Ectodermal cell (in vitro differentiated cells): ENCODE results near the gene ADARB2.
"Not testable (repeated sequence)": the region's sequence is repeated elsewhere in the genome, so short reads cannot be mapped to it uniquely, and the experiment has no call there.

ENCODE experiments used
- H3K27ac ChIP-seq: 2 replicates; pipeline ENCODE4 v1.7.0; 2013; ENCODE audit warnings: mild to moderate bottlenecking, low read depth, low read length; ENCODE audit not compliant: insufficient read depth, poor library complexity, severe bottlenecking
- H3K27me3 ChIP-seq: 2 replicates; pipeline ENCODE4 v1.7.0; 2013; ENCODE audit warnings: mild to moderate bottlenecking, low read length; ENCODE audit not compliant: insufficient read depth, control insufficient read depth, poor library complexity, severe bottlenecking
- H3K36me3 ChIP-seq: one replicate; pipeline ENCODE4 v1.7.0; 2013; ENCODE audit warnings: low read length; ENCODE audit not compliant: control insufficient read depth, insufficient read depth
- H3K4me1 ChIP-seq: one replicate; pipeline ENCODE4 v1.7.0; 2013; ENCODE audit warnings: low read length; ENCODE audit not compliant: control insufficient read depth, insufficient read depth
- H3K4me3 ChIP-seq: 2 replicates; pipeline ENCODE4 v1.7.0; 2013; ENCODE audit warnings: low read depth, low read length, control low read depth; ENCODE audit not compliant: insufficient read depth
- H3K9me3 ChIP-seq: 2 replicates; pipeline ENCODE4 v1.7.0; 2013; ENCODE audit warnings: mild to moderate bottlenecking, low read length, moderate library complexity; ENCODE audit not compliant: control insufficient read depth
- WGBS, 2 experiments: methylation state at CpG; one replicate each; pipeline ENCODE4 v1.1.7; 2013; ENCODE audit warnings: missing lambda C conversion rate in 2 of 2; 5-methylcytosine and 5-hydroxymethylcytosine counted together

Gene ADARB2

DNA sequence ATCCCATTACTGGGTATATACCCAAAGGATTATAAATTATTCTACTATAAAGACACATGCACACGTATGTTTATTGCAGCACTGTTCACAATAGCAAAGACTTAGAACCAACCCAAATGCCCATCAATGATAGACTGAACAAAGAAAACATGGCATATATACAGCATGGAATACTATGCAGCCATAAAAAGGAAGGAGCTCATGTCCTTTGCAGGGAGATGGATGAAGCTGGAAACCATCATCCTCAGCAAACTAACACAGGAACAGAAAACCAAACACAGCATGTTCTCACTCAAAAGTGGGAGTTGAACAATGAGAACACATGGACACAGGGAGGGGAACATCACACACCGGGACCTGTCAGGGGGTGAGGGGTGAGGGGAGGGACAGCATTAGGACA is 199.9 kb downstream of the ADARB2 start:
- not testable (repeated sequence) for H3K27ac ChIP-seq, H3K27me3 ChIP-seq, H3K9me3 ChIP-seq, H3K4me1 ChIP-seq, H3K4me3 ChIP-seq, H3K36me3 ChIP-seq
- 93 to 97% methylated on average over 1 of the region's 2 CpGs for WGBS, 2 experiments

DNA sequence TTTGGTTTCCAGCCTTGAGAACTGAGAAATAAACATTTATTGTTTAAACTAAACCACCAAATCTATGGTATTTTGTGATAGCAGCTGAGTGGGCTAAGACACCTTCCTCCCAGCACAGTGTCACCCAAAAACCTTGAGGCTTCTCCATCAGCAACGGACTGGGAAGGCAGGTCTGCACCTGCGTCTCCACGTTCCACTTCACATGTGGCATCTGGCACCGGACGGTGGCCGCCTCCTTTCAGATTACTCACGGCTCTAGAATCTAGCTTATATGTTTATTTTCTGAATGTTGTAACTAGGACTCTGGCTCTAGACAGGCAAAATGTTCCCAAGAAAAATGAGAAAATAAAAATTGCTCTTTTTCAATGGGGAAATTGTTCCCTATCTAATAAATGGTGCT is 201.0 kb downstream of the ADARB2 start:
- H3K36me3 ChIP-seq: no peaks in the 10 kb centered on the region
- H3K4me3 ChIP-seq: no peak overlapping the region
- H3K27ac ChIP-seq: no peak overlapping the region
- H3K27me3 ChIP-seq: no peaks in the 10 kb centered on the region
- no peaks in the 10 kb centered on the region for H3K9me3 ChIP-seq
- H3K4me1 ChIP-seq: no peaks in the 10 kb centered on the region
- 76 to 85% methylated on average over 7 of the region's 7 CpGs for WGBS, 2 experiments

DNA sequence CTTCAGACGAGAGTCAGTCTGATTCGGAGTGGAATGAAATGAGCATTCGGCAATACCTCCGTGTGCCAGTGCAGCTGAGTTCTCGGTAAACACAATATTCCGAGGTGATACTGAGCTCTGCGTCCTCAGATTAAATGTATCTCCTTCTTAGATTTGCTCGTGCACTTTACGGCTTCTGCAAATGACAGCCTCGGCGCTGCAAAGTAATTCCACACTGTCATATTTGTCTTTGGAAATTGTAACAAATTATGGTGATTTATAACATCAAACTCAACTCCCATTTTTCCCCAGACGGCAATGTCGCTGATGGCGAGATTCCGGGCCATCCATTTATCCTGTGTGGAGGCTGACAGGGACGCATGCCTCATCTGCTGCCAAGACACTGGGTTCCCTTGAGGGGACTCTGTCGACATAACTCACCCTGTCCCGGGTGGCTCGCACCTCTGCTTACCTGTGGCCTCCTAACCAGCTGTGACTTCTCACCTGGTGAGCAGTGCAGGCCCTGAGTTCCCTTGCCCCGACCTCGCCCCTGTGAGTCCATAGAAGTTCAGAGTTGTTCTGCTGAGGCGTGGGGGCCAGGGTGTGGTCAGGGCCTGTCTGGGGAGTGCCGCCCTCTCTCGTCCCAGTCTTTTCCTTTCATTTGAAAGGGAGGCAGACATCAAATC is 201.9 kb downstream of the ADARB2 start:
- Histone ChIP-seq H3K27me3 (no peaks in the 10 kb centered on the region), H3K27ac (no peak overlapping the region), H3K36me3 (no peaks in the 10 kb centered on the region), H3K4me1 (no peaks in the 10 kb centered on the region), H3K9me3 (no peaks in the 10 kb centered on the region), H3K4me3 (no peak overlapping the region)
- WGBS, 2 experiments: 93% methylated on average over 24 of the region's 24 CpGs

DNA sequence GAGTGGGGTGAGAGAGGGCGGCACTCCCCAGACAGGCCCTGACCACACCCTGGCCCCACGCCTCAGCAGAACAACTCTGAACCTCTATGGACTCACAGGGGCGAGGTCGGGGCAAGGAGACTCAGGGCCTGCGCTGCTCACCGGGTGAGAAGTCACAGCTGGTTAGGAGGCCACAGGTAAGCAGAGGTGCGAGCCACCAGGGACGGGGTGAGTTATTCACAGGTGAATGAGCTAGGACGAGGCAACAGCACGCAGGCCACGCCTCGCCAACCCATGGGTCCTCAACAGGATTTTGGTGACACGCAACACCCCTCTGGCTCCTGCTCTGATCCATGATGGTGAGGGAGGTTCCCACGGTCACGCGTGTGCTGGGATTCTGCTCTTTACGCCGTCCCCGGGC is 202.5 kb downstream of the ADARB2 start:
- no peaks in the 10 kb centered on the region for H3K27me3 ChIP-seq
- no peak overlapping the region for H3K4me3 ChIP-seq
- no peaks in the 10 kb centered on the region for H3K36me3 ChIP-seq
- no peaks in the 10 kb centered on the region for H3K9me3 ChIP-seq
- no peaks in the 10 kb centered on the region for H3K4me1 ChIP-seq
- WGBS, 2 experiments: 94 to 97% methylated on average over 19 of the region's 19 CpGs
- H3K27ac ChIP-seq: no peak overlapping the region

DNA sequence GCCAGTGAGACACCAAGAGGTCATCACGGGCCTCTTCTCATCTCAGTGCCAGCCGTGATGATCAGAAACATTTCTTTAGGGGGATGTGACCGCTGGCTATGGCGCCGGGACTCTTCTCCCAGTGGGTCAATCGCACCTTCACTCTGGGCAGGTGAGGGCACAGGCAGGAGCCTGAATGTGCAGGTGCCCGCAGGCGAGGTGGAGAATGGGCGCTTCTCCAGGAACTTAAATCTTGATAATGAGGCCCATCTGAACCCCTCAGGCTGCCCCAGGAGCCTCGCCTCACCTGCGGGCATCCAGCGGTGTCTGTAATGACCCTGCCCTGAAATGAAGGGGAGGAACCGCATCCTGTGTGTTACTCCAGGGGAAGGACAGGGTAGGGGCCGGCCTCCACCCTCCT is 204.7 kb downstream of the ADARB2 start:
- Histone ChIP-seq H3K27me3 (no peaks in the 10 kb centered on the region), H3K4me1 (no peaks in the 10 kb centered on the region), H3K27ac (no peak overlapping the region), H3K9me3 (no peaks in the 10 kb centered on the region), H3K36me3 (no peaks in the 10 kb centered on the region), H3K4me3 (no peak overlapping the region)
- 94 to 95% methylated on average over 14 of the region's 14 CpGs for WGBS, 2 experiments

DNA sequence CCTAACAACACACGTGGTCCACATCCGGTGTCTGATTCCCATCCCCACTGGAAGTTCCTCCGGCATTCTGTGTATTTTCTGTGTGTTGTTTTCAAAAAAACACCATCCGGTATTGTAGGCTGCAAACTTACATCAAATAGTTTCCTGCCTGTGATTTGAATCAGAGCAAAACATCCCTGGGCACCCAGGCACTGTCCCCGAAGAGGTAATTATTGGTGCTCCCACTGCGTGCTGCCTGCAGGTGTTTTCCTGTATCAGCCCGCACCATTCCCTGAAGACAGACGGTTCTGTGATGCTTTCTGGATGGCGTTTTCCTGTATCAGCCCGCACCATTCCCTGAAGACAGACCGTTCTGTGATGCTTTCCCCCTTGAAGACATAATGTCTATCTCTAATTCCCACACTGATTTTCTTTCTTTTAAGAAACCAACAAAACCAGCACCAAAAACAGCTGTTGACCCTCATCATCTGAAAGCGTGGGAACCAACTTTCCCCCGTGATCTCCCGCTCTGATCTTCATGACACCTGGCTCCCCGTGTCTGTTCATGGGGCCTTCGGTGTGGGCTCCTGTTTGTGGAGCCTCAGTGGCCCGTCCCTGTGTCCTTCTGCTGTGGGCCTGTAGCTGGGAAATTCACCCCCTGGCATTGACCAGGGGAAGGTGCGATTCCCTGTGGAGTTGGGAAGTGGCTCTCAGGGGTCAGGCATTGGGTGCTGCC is 205.3 kb downstream of the ADARB2 start:
- H3K27me3 ChIP-seq: no peaks in the 10 kb centered on the region
- no peaks in the 10 kb centered on the region for H3K36me3 ChIP-seq
- H3K9me3 ChIP-seq: no peaks in the 10 kb centered on the region
- 87 to 89% methylated on average over 18 of the region's 18 CpGs for WGBS, 2 experiments
- H3K27ac ChIP-seq: no peak overlapping the region
- no peaks in the 10 kb centered on the region for H3K4me1 ChIP-seq
- H3K4me3 ChIP-seq: no peak overlapping the region

DNA sequence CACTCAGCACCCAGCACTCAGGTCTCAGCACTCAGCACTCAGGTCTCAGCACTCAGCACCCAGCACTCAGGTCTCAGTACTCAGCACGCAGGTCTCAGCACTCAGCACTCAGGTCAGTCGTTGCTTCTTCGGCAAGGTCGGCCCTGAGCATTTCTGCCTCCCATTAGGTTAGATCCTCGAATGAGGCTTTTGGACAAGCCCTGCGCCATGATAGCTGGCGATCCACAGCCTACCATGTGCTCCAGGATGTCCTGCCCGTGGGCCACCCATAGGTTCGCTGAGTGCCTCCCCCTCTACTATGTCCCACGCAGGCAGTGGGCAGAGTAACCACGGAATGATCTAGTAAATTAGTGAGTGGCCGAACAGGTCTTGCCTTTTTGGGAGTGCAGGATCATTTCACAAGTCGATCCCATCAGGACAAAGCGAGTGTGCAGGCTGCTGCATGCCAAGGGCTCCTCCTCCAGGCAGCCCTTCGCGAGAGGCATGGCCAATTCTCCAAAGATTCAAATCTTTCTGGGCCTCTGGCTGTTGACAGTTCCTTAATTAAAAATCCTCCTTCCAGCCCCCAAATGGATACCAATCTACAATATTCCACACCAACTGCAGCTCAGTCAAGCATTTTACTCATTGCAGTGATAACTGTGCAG is 206.3 kb downstream of the ADARB2 start:
- Histone ChIP-seq H3K9me3 (no peaks in the 10 kb centered on the region), H3K27me3 (no peaks in the 10 kb centered on the region), H3K27ac (no peak overlapping the region), H3K4me1 (no peaks in the 10 kb centered on the region), H3K36me3 (no peaks in the 10 kb centered on the region), H3K4me3 (no peak overlapping the region)
- WGBS, 2 experiments: 92 to 93% methylated on average over 16 of the region's 16 CpGs

DNA sequence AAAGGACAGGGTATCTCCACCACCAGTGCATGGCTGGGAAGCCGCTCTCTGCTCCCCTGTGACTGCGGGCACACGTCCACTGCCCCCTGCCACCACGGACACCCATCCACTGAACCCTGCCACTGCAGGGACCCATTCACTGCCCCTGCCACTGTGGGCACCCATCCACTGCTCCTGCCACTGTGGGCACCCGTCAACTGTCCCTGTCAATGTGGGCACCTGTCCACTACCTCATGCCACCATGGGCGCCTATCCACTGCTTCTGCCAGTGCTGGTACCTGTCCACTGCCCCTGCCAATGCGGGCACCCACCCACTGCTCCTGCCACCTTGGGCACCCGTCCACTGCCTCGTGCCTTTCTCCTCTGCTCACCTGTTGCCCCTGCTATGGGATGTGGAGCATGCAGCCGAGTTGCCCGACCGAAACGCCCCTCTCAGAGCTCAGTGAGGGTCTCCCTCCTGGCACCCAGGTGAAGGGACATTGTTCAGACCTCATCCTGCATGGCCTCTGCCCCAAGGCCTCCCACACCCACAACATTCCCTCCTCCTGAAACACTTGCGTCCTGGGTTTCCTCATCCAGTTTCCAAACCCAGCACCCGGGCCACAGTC is 207.4 kb downstream of the ADARB2 start:
- WGBS, 2 experiments: 93 to 95% methylated on average over 15 of the region's 15 CpGs
- Histone ChIP-seq H3K4me3 (no peak overlapping the region), H3K27me3 (no peaks in the 10 kb centered on the region)

DNA sequence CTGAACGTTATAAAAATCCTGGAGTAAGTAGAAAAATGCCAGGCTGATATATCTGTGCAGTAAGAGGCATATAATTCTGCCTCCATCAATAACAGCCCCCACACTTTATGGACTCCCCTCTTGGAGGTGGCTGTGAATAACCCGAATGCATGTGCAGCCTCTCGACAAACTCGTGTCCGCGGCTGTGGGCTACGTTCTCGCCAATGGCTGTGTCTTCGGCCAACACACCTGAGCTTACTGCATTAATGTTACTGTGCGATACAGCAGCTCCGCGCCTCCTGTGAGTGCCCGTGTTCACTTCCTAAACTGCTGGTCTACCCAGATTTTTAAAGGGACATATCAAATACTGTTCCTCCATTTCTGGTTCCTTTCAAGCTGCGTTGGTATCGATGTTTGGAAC is 209.4 kb downstream of the ADARB2 start:
- H3K27me3 ChIP-seq: no peaks in the 10 kb centered on the region
- 96 to 98% methylated on average over 15 of the region's 15 CpGs for WGBS, 2 experiments
- H3K4me1 ChIP-seq: peaks cover 4% of the 10 kb centered on the region
- H3K36me3 ChIP-seq: no peaks in the 10 kb centered on the region
- H3K4me3 ChIP-seq: no peak overlapping the region
- H3K9me3 ChIP-seq: no peaks in the 10 kb centered on the region
- H3K27ac ChIP-seq: no peak overlapping the region

More for the DNA sequence above, 207.4 kb downstream of the ADARB2 start:
- Histone ChIP-seq H3K9me3 (no peaks in the 10 kb centered on the region), H3K36me3 (no peaks in the 10 kb centered on the region), H3K27ac (no peak overlapping the region), H3K4me1 (no peaks in the 10 kb centered on the region)

DNA sequence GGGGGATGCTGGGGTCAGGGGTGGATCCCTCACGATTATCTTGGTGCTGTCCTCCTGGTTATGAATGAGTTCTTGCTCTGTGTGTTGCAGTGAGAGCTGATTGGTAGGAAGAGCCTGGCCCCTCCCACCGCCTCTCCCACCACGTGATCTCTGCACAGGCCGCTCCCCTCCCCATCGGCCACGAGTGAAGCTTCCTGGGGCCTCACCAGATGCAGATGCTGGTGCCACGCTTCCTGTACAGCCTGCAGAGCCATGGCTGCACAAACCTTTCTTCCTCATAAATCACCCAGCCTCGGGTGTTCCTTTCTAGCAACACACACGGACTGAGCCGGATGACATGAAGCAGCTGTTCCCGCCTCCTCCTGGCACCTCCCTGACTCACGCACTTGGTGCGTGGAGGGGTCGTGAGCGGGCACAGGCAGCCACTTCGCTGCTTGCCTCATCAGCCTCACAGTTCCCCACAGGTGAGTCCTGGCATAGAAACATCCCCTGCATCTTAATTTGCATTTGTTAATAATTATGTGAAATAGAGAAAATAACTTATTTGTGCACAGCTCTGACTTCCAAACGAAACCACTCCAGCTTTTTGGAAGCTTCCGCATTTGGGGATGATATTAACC is 210.8 kb downstream of the ADARB2 start:
- WGBS, 2 experiments: 83 to 88% methylated on average over 18 of the region's 18 CpGs
- no peaks in the 10 kb centered on the region for H3K27me3 ChIP-seq
- no peak overlapping the region for H3K27ac ChIP-seq

More for the DNA sequence above, 210.8 kb downstream of the ADARB2 start:
- Histone ChIP-seq H3K4me3 (no peak overlapping the region), H3K36me3 (no peaks in the 10 kb centered on the region), H3K4me1 (peaks cover 16% of the 10 kb centered on the region), H3K9me3 (no peaks in the 10 kb centered on the region)
